ENCODE measurements around the gene COL5A2.

- TF ChIP-seq CTCF (IDR thresholded peaks at IDR 0.05) (no peak), POLR2A (IDR thresholded peaks at IDR 0.05) (no peak)
These were observed 36.4 kb downstream of the COL5A2 start for GRCh38 chr2:189142893-189143759.

Measured in lower leg skin (tissue), 3 donors.